HepG2 (cell line): ENCODE measurements around the gene SH3PXD2A. TPM values are rescaled to one million over a fixed set of nuclear protein-coding genes. Genes with fewer than 3 reads are reported as not detected.

Experiments used
- BCL6 ChIP-seq: IDR thresholded peaks from 2 replicates; pipeline ENCODE4 v1.6.1; 2016; ENCODE audit warnings: missing genetic modification reagents, missing compliant biosample characterization
- CC2D1A ChIP-seq: sonication (generic); formaldehyde crosslinking; IDR thresholded peaks from 2 replicates; pipeline ENCODE4 v1.8.1; 2023; ENCODE audit warnings: mild to moderate bottlenecking, missing genetic modification reagents
- HNF4G ChIP-seq, 2 experiments: sonication (generic) in 1 of 2; formaldehyde crosslinking in 1 of 2; IDR thresholded peaks; 2 replicates each; pipeline versions ENCODE4 v1.4.0 to v1.6.1; 2011 to 2020; ENCODE audit warnings: borderline replicate concordance in 2 of 2, low read depth in 2 of 2, mild to moderate bottlenecking in 2 of 2, low read length in 1 of 2, missing genetic modification reagents in 1 of 2, moderate library complexity in 1 of 2
- HOXA7 ChIP-seq: sonication (generic); formaldehyde crosslinking; IDR thresholded peaks from 2 replicates; pipeline ENCODE4 v1.8.1; 2022; ENCODE audit warnings: mild to moderate bottlenecking, missing genetic modification reagents, moderate library complexity
- KDM5A ChIP-seq: fragments of 200-600 bp; sonication (generic); IDR thresholded peaks from 2 replicates; pipeline ENCODE4 v1.7.0; 2018; ENCODE audit warnings: antibody characterized with exemption, mild to moderate bottlenecking, low read length, borderline replicate concordance
- MAFK ChIP-seq, 2 experiments: IDR thresholded peaks in 1 of 2; conservative IDR thresholded peaks in 1 of 2; 2 replicates each; pipeline ENCODE4 v1.6.1; 2011; ENCODE audit warnings: improper control_type of control experiment in 2 of 2, low read length in 2 of 2
- MYC ChIP-seq: sonication (generic); formaldehyde crosslinking; IDR thresholded peaks from 2 replicates; pipeline ENCODE4 v1.9.0; 2021; ENCODE audit warnings: missing genetic modification reagents, borderline replicate concordance
- PRMT3 ChIP-seq: sonication (generic); formaldehyde crosslinking; IDR thresholded peaks from 2 replicates; pipeline ENCODE4 v1.8.1; 2022; ENCODE audit warnings: low read depth, mild to moderate bottlenecking, moderate library complexity, missing genetic modification reagents, borderline replicate concordance
- SAP130 ChIP-seq: IDR thresholded peaks from 2 replicates; pipeline ENCODE4 v1.6.1; 2016; ENCODE audit warnings: low read depth
- SATB2 ChIP-seq: sonication (generic); formaldehyde crosslinking; IDR thresholded peaks from 2 replicates; pipeline ENCODE4 v1.5.0; 2020; ENCODE audit warnings: missing genetic modification reagents
- SRSF1 ChIP-seq: fragments of 200-400 bp; formaldehyde crosslinking; optimal IDR thresholded peaks from 2 replicates; pipeline ENCODE3; 2017; ENCODE audit warnings: mild to moderate bottlenecking, low read depth, low read length, moderate library complexity
- ZIK1 ChIP-seq: sonication (generic); formaldehyde crosslinking; IDR thresholded peaks from 2 replicates; pipeline ENCODE4 v1.5.0; 2020; ENCODE audit warnings: mild to moderate bottlenecking, low read depth, missing genetic modification reagents, borderline replicate concordance
- ZNF12 ChIP-seq: sonication (generic); formaldehyde crosslinking; IDR thresholded peaks from 2 replicates; pipeline ENCODE4 v1.5.0; 2020; ENCODE audit warnings: missing genetic modification reagents
- ZNF143 ChIP-seq: sonication (generic); formaldehyde crosslinking; IDR thresholded peaks from 2 replicates; pipeline ENCODE4 v1.4.0; 2020; ENCODE audit warnings: missing genetic modification reagents
- ZNF230 ChIP-seq: sonication (generic); formaldehyde crosslinking; IDR thresholded peaks from 2 replicates; pipeline ENCODE4 v1.4.0; 2020; ENCODE audit warnings: mild to moderate bottlenecking, missing genetic modification reagents
- ZNF556 ChIP-seq: sonication (generic); formaldehyde crosslinking; IDR thresholded peaks from 2 replicates; pipeline ENCODE4 v1.4.0; 2020; ENCODE audit warnings: mild to moderate bottlenecking, missing genetic modification reagents, borderline replicate concordance
- ZNF724P ChIP-seq: sonication (generic); formaldehyde crosslinking; IDR thresholded peaks from 2 replicates; pipeline ENCODE4 v1.8.0; 2022; ENCODE audit warnings: missing genetic modification reagents, borderline replicate concordance
- ZNF784 ChIP-seq: sonication (generic); formaldehyde crosslinking; IDR thresholded peaks from 2 replicates; pipeline ENCODE4 v1.5.1; 2020; ENCODE audit warnings: missing genetic modification reagents, mild to moderate bottlenecking, borderline replicate concordance
- ZSCAN29 ChIP-seq: sonication (generic); formaldehyde crosslinking; conservative IDR thresholded peaks from 2 replicates; pipeline ENCODE4 v1.4.0; 2020; ENCODE audit warnings: mild to moderate bottlenecking, missing genetic modification reagents
- ZSCAN5A ChIP-seq: sonication (generic); formaldehyde crosslinking; IDR thresholded peaks from 2 replicates; pipeline ENCODE4 v1.8.0; 2022; ENCODE audit warnings: mild to moderate bottlenecking, missing genetic modification reagents, borderline replicate concordance
- polyA plus RNA-seq, 8 experiments: library from polyadenylated mRNA; depleted of rRNA in 3 of 8; stranded (reverse) in 7 of 8; unstranded in 1 of 8; fragments of >200 nt; fragmentation: Illumina TruSeq in 4 of 8; extraction: Trizol in 4 of 8; gene quantifications; 2 replicates each; pipeline versions ENCODE4 v1.2.1 to v1.2.3, GENCODE V29; 2011 to 2016; ENCODE audit warnings: low read depth in 4 of 8, missing spikeins in 1 of 8, mixed read lengths in 1 of 8; ENCODE audit not compliant: insufficient read depth in 1 of 8
- total RNA-seq, 5 experiments: library from RNA; depleted of rRNA; stranded (reverse); fragments of >200 nt; fragmentation: Illumina TruSeq; extraction: Trizol; gene quantifications; 2 replicates each; pipeline ENCODE4 v1.2.3, GENCODE V29; 2016; ENCODE audit warnings: low read depth in 1 of 5
- TF ChIP-seq, protein P1 (sequence below): sonication (generic); formaldehyde crosslinking; IDR thresholded peaks from 2 replicates; pipeline ENCODE4 v1.4.0; 2020; ENCODE audit warnings: mild to moderate bottlenecking, missing genetic modification reagents
- TF ChIP-seq, protein P2 (sequence below): sonication (generic); formaldehyde crosslinking; conservative IDR thresholded peaks from 2 replicates; pipeline ENCODE4 v1.4.0; 2020; ENCODE audit warnings: missing genetic modification reagents
- TF ChIP-seq, protein P3 (sequence below): IDR thresholded peaks from 2 replicates; pipeline ENCODE4 v1.6.1; 2018; ENCODE audit warnings: missing genetic modification reagents, mild to moderate bottlenecking, missing compliant biosample characterization

SH3PXD2A gene
- total and polyA plus RNA-seq, 2 of the 13 experiments (the other 11 are each of a cell fraction or from before 2014, with no cell fraction given) = 11.1 to 11.3 TPM

- TF ChIP-seq MYC (CRISPR knock-in tag) (no peak), MAFK (conservative IDR thresholded peaks at IDR 0.05 in 1 of 2, IDR thresholded peaks at IDR 0.05 in 1 of 2; ENCODE audit: low read length in 2 of 2) (no peak), SRSF1 (no peak), CC2D1A (CRISPR knock-in tag) (no peak), ZSCAN5A (CRISPR knock-in tag) (no peak), HNF4G (IDR thresholded peaks at IDR 0.05; ENCODE audit: borderline replicate concordance, low read depth, low read length) (peak; percentile 6; the same call in 1 of the 2 replicates), HNF4G (CRISPR knock-in tag; IDR thresholded peaks at IDR 0.05; ENCODE audit: borderline replicate concordance, low read depth) (no peak; the same call in 1 of the 2 replicates), PRMT3 (CRISPR knock-in tag) (no peak), ZNF724P (CRISPR knock-in tag) (no peak), ZIK1 (CRISPR knock-in tag) (no peak), ZNF556 (CRISPR knock-in tag) (no peak), KDM5A (no peak; the same call in 1 of the 2 replicates), ZNF784 (0 out of 2 replicates have a peak, but pooled peaks have one; percentile 6), ZSCAN29 (no peak), BCL6 (CRISPR knock-in tag) (peak; percentile 69), ZNF12 (CRISPR knock-in tag) (no peak), HOXA7 (CRISPR knock-in tag) (no peak), ZNF143 (CRISPR knock-in tag) (no peak; the same call in 1 of the 2 replicates), SAP130 (CRISPR knock-in tag) (peak; percentile 89), SATB2 (CRISPR knock-in tag) (no peak), ZNF230 (no peak)
- TF ChIP-seq, protein P1, sequence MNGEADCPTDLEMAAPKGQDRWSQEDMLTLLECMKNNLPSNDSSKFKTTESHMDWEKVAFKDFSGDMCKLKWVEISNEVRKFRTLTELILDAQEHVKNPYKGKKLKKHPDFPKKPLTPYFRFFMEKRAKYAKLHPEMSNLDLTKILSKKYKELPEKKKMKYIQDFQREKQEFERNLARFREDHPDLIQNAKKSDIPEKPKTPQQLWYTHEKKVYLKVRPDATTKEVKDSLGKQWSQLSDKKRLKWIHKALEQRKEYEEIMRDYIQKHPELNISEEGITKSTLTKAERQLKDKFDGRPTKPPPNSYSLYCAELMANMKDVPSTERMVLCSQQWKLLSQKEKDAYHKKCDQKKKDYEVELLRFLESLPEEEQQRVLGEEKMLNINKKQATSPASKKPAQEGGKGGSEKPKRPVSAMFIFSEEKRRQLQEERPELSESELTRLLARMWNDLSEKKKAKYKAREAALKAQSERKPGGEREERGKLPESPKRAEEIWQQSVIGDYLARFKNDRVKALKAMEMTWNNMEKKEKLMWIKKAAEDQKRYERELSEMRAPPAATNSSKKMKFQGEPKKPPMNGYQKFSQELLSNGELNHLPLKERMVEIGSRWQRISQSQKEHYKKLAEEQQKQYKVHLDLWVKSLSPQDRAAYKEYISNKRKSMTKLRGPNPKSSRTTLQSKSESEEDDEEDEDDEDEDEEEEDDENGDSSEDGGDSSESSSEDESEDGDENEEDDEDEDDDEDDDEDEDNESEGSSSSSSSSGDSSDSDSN (CRISPR knock-in tag) = peak; percentile 48
- TF ChIP-seq, protein P2, sequence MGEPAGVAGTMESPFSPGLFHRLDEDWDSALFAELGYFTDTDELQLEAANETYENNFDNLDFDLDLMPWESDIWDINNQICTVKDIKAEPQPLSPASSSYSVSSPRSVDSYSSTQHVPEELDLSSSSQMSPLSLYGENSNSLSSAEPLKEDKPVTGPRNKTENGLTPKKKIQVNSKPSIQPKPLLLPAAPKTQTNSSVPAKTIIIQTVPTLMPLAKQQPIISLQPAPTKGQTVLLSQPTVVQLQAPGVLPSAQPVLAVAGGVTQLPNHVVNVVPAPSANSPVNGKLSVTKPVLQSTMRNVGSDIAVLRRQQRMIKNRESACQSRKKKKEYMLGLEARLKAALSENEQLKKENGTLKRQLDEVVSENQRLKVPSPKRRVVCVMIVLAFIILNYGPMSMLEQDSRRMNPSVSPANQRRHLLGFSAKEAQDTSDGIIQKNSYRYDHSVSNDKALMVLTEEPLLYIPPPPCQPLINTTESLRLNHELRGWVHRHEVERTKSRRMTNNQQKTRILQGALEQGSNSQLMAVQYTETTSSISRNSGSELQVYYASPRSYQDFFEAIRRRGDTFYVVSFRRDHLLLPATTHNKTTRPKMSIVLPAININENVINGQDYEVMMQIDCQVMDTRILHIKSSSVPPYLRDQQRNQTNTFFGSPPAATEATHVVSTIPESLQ (CRISPR knock-in tag) = no peak
- TF ChIP-seq, protein P3, sequence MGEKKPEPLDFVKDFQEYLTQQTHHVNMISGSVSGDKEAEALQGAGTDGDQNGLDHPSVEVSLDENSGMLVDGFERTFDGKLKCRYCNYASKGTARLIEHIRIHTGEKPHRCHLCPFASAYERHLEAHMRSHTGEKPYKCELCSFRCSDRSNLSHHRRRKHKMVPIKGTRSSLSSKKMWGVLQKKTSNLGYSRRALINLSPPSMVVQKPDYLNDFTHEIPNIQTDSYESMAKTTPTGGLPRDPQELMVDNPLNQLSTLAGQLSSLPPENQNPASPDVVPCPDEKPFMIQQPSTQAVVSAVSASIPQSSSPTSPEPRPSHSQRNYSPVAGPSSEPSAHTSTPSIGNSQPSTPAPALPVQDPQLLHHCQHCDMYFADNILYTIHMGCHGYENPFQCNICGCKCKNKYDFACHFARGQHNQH = peak; percentile 67
These were observed 1.1 kb downstream of the SH3PXD2A start (continued) for GRCh38 chr10:103854265-103854685.
